T-helper 17 cell (primary cell): ENCODE measurements around the gene FAM193A. TPM values are rescaled to one million over a fixed set of nuclear protein-coding genes. Genes with fewer than 3 reads are reported as not detected.
"Not testable (repeated sequence)": the region's sequence is repeated elsewhere in the genome, so short reads cannot be mapped to it uniquely, and the experiment has no call there.

Source experiments
- ATAC-seq: fragments of 150-1000 bp; cut with Tn5 transposase; 2 replicates; pipeline ENCODE4 v1.10.0; 2021; ENCODE audit warnings: mild to moderate bottlenecking, moderate library complexity
- DNase-seq, 3 donors: peaks; one replicate each; pipeline versions ENCODE4 v3.0.0 to v3.0.0-alpha.2; 2020 to 2021
- H3K9me3 ChIP-seq: one replicate; pipeline ENCODE4 v1.7.0; 2013; ENCODE audit warnings: low read length, mild to moderate bottlenecking; ENCODE audit not compliant: control insufficient read depth, poor library complexity, severe bottlenecking
- H3K27ac Mint-ChIP-seq: one replicate; pipeline ENCODE4 v1.8.0; 2022; ENCODE audit warnings: mild to moderate bottlenecking, moderate library complexity, mixed read lengths
- H3K27me3 Mint-ChIP-seq: one replicate; pipeline ENCODE4 v1.8.0; 2022; ENCODE audit warnings: mixed read lengths
- H3K36me3 Mint-ChIP-seq: one replicate; pipeline ENCODE4 v1.8.0; 2022; ENCODE audit warnings: low read depth, mixed read lengths
- H3K4me1 Mint-ChIP-seq: one replicate; pipeline ENCODE4 v1.8.0; 2022; ENCODE audit warnings: mild to moderate bottlenecking, mixed read lengths
- H3K4me3 Mint-ChIP-seq: one replicate; pipeline ENCODE4 v1.8.0; 2022; ENCODE audit warnings: mild to moderate bottlenecking, moderate library complexity, mixed read lengths
- total RNA-seq, 4 donors: library from RNA in 2 of 4; stranded (reverse) in 2 of 4; gene quantifications; one replicate each; pipeline ENCODE4 v1.2.3 and lab custom pipeline; 2022 to 2026

Gene FAM193A
- total RNA-seq, 2 donors from 2014 or later, result 34.8 to 39.8 TPM

DNA sequence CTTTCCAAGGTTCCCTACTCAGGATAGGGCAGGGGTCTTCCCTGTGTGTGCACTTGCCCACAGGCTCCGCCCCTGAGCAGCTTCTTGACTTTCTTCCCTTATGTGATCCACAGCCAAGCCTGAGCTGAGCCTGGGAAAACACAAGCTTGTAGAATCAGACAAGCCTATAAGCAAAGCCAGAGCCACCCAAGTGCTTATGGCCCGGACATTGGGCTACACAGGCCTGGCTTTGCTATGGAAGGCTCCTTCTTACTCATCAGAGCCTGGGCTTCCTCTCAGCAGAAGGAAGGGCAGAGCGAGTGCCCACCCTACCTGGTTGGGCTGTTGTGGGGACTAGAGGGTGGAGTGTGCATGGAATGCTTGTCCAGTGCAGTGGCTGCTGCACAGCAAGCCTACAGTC, 221.0 kb downstream of the FAM193A start:
- H3K9me3 ChIP-seq, result no peaks in the 10 kb centered on the region
- Mint-ChIP-seq H3K36me3 (peaks cover 3% of the 10 kb centered on the region), H3K27me3 (no peaks in the 10 kb centered on the region), H3K4me1 (peaks cover 17% of the 10 kb centered on the region), H3K4me3 (peak overlapping the region; percentile 81), H3K27ac (peak overlapping the region; percentile 54)
- ATAC-seq (no peak), DNase-seq (no peak)

- H3K27me3 Mint-ChIP-seq, result no peaks in the 10 kb centered on the region
- ATAC-seq (no peak), DNase-seq (no peak)
- H3K9me3 ChIP-seq, result no peaks in the 10 kb centered on the region
- no peak overlapping the region for H3K27ac Mint-ChIP-seq
- H3K4me3 Mint-ChIP-seq, result no peak overlapping the region
- no peaks in the 10 kb centered on the region for H3K36me3 Mint-ChIP-seq
- peaks cover 4% of the 10 kb centered on the region for H3K4me1 Mint-ChIP-seq
These were observed 224.8 kb downstream of the FAM193A start for GRCh38 chr4:2761035-2761923.

DNA sequence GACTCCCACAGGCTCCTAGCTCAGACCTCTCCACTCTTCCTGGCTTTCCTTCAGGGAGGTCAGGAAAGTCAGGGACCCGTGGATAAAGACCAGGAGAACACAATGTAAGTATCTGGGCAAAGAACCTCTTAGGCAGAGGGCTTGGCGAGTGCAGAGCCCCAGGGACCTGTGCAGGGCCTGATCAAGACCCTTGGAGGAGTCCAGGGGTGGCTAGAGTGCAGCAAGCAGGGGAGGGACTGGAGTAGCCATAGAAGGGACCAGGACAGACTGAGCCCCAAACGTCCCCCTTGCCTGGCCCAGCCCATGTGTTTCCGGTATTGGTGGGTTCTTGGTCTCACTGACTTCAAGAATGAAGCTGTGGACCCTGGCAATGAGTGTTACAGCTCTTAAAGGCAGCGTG, 225.6 kb downstream of the FAM193A start:
- Mint-ChIP-seq H3K4me3 (no peak overlapping the region), H3K4me1 (peaks cover 6% of the 10 kb centered on the region), H3K27me3 (no peaks in the 10 kb centered on the region), H3K27ac (no peak overlapping the region), H3K36me3 (no peaks in the 10 kb centered on the region)
- ATAC-seq, result no peak
- no peaks in the 10 kb centered on the region for H3K9me3 ChIP-seq
- DNase-seq, result no peak

- H3K9me3 ChIP-seq, H3K4me3 Mint-ChIP-seq, H3K27ac Mint-ChIP-seq, H3K4me1 Mint-ChIP-seq, ATAC-seq, H3K27me3 Mint-ChIP-seq, DNase-seq, H3K36me3 Mint-ChIP-seq: not testable (repeated sequence)
These were observed 226.3 kb downstream of the FAM193A start for GRCh38 chr4:2762486-2763370.

DNA sequence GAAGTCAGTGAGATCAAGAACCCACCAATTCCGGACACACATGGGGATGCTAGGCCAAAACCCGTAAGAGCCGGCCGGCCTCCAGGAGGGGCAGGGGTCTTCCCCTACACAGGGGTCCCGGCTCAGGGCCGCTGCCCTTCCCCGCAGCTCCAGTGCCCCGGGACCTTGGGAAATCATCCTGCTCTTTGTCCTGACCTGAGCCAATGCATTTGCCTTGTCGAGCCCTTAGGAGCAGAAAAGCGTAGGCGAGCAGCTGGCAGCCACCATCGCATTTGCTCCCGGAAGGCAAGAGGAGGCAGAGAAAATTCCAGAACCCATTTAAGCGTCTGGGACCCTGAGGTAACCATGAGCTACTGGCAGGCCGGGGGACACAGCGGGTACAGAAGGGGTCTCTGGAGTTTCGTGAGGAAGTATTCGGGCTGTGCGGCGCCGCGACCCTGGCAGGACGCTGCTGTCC, 227.1 kb downstream of the FAM193A start:
- Mint-ChIP-seq H3K36me3 (no peaks in the 10 kb centered on the region), H3K4me1 (peaks cover 5% of the 10 kb centered on the region), H3K4me3 (peak overlapping the region; percentile 73), H3K27me3 (no peaks in the 10 kb centered on the region), H3K27ac (no peak overlapping the region)
- DNase-seq (no peak), ATAC-seq (no peak)
- H3K9me3 ChIP-seq, result no peaks in the 10 kb centered on the region

GRCh38 chr4:2765832-2766526, 229.5 kb downstream of the FAM193A start:
- Mint-ChIP-seq H3K4me1 (peaks cover 6% of the 10 kb centered on the region), H3K27me3 (no peaks in the 10 kb centered on the region), H3K36me3 (no peaks in the 10 kb centered on the region), H3K4me3 (no peak overlapping the region), H3K27ac (no peak overlapping the region)
- no peak for ATAC-seq
- no peaks in the 10 kb centered on the region for H3K9me3 ChIP-seq
- no peak for DNase-seq

GRCh38 chr4:2767046-2767704, 230.7 kb downstream of the FAM193A start:
- DNase-seq, result no peak
- H3K4me3 Mint-ChIP-seq, result no peak overlapping the region
- no peaks in the 10 kb centered on the region for H3K36me3 Mint-ChIP-seq
- H3K9me3 ChIP-seq, result no peaks in the 10 kb centered on the region
- H3K27me3 Mint-ChIP-seq, result no peaks in the 10 kb centered on the region
- H3K27ac Mint-ChIP-seq, result no peak overlapping the region
- H3K4me1 Mint-ChIP-seq, result peaks cover 12% of the 10 kb centered on the region
- ATAC-seq, result no peak

GRCh38 chr4:2767705-2768074, 231.2 kb downstream of the FAM193A start:
- H3K9me3 ChIP-seq, result no peaks in the 10 kb centered on the region
- H3K4me1 Mint-ChIP-seq, result peaks cover 12% of the 10 kb centered on the region
- no peaks in the 10 kb centered on the region for H3K36me3 Mint-ChIP-seq
- no peak overlapping the region for H3K4me3 Mint-ChIP-seq
- H3K27ac Mint-ChIP-seq, result no peak overlapping the region
- H3K27me3 Mint-ChIP-seq, result no peaks in the 10 kb centered on the region
- ATAC-seq, result no peak
- no peak for DNase-seq

DNA sequence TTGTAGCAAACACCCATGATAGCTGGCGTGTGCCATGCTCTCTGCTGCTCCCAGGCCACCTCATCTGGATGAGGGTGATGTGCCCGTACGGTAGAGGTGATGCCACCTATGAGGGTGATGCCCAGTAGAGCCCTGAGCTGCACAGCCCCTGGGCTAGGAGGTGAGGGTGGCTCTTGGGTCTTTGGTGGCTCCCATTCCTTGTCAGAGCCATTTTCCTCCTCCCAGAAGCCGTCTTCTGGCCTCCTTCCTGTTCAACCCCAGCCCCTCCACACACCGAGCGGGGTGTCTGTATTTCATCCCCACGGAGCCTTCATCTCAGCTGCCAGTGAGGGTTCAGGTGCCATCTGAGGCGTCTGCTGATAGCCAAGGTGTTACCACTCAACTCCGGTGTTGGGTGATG, 231.7 kb downstream of the FAM193A start:
- Mint-ChIP-seq H3K4me3 (no peak overlapping the region), H3K27ac (no peak overlapping the region), H3K4me1 (peaks cover 12% of the 10 kb centered on the region), H3K36me3 (no peaks in the 10 kb centered on the region), H3K27me3 (no peaks in the 10 kb centered on the region)
- H3K9me3 ChIP-seq, result no peaks in the 10 kb centered on the region
- ATAC-seq (no peak), DNase-seq (no peak)

GRCh38 chr4:2768921-2769336, 232.5 kb downstream of the FAM193A start:
- no peaks in the 10 kb centered on the region for H3K27me3 Mint-ChIP-seq
- no peaks in the 10 kb centered on the region for H3K36me3 Mint-ChIP-seq
- ATAC-seq, result no peak

DNA sequence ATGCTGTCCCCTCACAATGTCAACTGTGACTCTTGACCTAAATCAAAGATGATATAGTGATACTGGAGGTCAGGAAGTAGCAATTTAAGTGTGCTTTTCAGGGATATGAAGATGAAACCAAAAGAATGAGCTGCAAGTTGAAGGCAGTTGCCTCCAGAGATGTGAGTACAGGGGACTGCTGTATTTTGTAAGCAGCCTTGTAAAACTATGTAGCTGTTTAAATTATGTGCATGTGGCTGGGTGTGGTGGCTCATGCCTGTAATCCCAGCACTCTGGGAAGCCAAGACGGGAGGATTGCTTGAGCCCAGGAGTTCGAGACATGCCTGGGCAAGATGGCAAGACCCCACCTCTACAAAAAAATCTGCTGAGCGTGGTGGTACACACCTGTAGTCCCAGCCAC, 234.8 kb downstream of the FAM193A start:
- Mint-ChIP-seq H3K27me3 (no peaks in the 10 kb centered on the region), H3K27ac (peak overlapping the region; percentile 83)

More at GRCh38 chr4:2768921-2769336, 232.5 kb downstream of the FAM193A start:
- Mint-ChIP-seq H3K4me1 (peaks cover 12% of the 10 kb centered on the region), H3K4me3 (no peak overlapping the region), H3K27ac (no peak overlapping the region)
- no peaks in the 10 kb centered on the region for H3K9me3 ChIP-seq
- no peak for DNase-seq

DNA sequence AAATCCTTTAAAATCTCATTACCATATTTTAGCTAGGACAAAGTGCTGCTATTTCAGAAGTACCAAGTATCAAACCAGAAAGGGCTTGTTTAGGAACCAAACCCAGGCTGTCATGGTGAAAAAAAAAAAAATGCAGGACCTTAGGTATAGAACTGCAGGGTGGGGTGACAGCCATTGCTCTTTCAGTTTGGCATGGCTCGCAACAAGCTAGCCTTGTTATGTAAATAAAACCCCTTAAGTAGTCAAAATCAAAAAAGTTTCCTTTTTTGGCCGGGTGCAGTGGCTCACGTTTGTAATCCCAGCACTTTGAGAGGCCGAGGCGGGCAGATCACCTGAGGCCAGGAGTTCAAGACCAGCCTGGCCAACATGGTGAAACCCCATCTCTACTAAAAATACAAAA, 244.2 kb downstream of the FAM193A start:
- not testable (repeated sequence) for H3K27me3 Mint-ChIP-seq, DNase-seq, H3K4me3 Mint-ChIP-seq, H3K9me3 ChIP-seq, H3K27ac Mint-ChIP-seq, ATAC-seq, H3K36me3 Mint-ChIP-seq, H3K4me1 Mint-ChIP-seq

More for the DNA sequence above, 234.8 kb downstream of the FAM193A start:
- no peaks in the 10 kb centered on the region for H3K9me3 ChIP-seq
- Mint-ChIP-seq H3K4me3 (no peak overlapping the region), H3K36me3 (no peaks in the 10 kb centered on the region), H3K4me1 (peaks cover 12% of the 10 kb centered on the region)
- ATAC-seq, result no peak
- DNase-seq, result no peak
